GM12873 (cell line): Measurements from ENCODE around the gene OPCML.

Experiments used
- TF ChIP-seq, protein P1 (sequence below): IDR thresholded peaks from 2 replicates; pipeline ENCODE4 v1.5.1; 2012; ENCODE audit warnings: low read depth, mild to moderate bottlenecking, moderate library complexity, low read length, control low read depth; ENCODE audit not compliant: insufficient read depth; ENCODE audit errors: missing control alignments

The OPCML gene

DNA sequence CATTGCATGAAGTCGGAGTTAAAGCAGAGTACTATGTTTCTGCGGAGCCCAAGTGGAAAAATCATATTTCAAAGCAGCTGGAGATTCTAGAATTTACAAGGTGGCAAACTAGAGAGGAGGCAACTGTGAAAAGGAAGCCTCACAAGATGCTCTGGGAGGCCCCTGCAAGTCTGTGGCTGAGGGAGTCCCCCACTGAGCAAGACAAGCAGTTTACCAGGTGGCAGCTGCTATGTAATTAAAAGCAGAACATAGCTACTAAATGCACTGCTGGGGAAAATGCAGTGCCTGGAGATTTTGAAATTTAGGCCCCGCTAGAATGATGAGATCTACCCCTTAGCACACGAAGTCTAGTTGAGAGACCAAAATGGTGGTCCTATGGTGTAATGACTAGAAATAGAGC, 728.0 kb downstream of the OPCML start:
- TF ChIP-seq, protein P1, sequence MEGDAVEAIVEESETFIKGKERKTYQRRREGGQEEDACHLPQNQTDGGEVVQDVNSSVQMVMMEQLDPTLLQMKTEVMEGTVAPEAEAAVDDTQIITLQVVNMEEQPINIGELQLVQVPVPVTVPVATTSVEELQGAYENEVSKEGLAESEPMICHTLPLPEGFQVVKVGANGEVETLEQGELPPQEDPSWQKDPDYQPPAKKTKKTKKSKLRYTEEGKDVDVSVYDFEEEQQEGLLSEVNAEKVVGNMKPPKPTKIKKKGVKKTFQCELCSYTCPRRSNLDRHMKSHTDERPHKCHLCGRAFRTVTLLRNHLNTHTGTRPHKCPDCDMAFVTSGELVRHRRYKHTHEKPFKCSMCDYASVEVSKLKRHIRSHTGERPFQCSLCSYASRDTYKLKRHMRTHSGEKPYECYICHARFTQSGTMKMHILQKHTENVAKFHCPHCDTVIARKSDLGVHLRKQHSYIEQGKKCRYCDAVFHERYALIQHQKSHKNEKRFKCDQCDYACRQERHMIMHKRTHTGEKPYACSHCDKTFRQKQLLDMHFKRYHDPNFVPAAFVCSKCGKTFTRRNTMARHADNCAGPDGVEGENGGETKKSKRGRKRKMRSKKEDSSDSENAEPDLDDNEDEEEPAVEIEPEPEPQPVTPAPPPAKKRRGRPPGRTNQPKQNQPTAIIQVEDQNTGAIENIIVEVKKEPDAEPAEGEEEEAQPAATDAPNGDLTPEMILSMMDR, result no peak

DNA sequence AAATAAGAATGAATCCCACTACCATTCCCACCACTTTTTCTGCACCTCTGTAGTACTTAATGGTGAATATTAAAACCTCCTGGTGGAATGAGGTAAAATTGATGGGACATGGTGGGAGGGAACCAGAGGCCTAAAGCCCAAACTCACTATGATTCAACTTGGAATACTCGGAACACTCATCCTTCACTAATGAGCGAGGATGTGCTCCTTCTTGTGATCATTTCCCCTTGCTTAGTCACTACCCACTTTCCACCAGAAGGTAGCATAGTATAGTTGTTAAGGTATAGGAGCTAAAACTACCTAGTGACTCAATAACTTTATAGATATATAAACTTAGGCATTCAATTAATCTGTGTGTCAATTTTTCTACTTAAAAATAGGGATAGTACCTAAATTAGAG, 728.9 kb downstream of the OPCML start:
- TF ChIP-seq, protein P1, result no peak

DNA sequence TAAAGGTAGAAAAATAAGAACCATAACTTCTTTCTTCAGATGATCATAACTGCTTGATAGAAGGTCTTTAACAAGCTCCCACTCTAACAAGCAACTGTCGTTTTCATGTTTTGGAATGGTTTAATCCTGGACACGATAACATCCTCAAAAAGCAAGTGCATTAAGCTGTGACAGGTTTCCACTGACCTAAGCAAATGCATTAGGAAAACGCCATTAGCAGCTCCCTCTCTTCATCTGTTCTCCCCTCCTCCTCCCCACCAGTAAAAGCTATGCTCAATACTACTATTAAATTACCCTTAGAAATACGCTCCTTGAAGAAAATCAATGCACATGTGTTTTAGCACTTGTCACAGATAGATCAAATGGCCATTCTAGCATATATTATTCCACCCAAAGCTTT, 729.4 kb downstream of the OPCML start:
- TF ChIP-seq, protein P1, result no peak

DNA sequence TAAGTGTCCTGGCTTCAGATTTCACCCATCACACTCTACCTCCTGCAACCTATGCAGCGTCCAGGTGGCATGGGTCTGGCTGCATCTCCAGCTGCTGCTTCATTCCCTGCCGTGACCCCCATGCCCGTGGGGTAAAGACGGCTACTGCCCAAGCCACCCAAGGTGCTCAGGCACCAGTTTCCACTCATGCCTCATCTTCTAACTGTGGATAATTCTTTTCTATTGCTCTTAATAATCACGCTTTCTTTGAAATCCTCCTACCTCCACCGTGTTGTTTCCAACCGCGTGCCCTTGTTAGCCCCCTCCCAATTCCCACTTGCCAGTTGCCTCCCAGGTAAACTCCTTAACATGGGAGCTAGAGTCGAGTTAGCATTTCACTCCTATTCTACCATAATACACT, 738.5 kb downstream of the OPCML start:
- TF ChIP-seq, protein P1, result no peak

DNA sequence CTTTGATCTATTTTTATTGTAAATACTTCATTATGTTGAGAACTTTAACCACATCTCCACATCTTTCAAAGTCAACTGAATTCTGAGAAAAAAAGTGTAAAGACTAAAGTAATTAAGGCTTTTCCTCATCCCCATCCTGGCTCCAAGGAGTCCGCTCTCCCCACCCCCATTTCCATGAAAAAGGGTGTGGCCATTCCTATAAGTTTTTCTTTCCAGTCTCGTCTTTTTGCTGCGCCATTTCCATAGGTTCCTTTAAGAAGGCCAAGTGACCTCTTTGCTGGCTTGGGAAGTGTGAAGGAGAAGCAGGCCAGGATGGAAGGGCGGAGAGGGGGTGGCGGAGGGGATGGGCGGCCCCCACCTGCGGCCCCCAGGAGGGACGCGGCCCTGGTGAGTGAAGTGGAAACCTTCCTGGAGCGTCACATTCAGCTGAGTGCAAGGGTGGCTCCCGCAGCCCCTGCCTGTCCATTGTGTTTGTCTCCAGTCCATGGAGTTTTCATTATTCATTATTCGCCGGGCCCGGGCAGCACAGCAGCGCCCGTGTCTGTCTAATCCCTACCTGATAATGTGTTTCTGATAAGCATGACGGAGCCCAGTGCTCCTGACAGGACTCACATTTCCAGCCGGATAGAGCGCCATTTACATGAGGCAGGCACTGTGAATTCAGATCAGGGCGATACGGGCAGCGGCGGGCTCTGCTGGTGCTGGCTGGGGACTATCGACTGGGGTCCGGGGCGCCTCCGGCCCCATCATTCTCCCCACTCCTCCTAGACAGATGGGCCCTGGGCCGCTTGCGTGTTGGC, 739.8 kb downstream of the OPCML start:
- TF ChIP-seq, protein P1, result no peak

DNA sequence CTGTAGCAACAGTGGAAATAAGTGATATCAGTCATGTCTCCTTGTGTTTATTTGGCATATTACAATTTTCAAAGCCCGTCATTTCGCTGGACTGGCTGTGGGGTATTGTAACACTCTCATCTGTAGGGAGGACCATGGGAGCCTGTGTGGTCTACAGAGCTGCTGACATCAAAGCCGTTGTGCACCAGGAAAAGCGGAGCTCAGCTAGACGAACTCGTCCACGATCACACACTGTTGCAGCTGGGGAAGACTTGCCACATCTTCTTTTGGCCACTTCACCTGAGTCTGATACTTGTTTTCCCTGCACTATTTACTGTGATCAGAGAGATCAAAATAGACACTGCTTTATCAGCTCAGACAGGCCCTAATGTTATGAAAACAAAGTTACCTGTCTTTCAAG, 741.3 kb downstream of the OPCML start:
- TF ChIP-seq, protein P1, result no peak

DNA sequence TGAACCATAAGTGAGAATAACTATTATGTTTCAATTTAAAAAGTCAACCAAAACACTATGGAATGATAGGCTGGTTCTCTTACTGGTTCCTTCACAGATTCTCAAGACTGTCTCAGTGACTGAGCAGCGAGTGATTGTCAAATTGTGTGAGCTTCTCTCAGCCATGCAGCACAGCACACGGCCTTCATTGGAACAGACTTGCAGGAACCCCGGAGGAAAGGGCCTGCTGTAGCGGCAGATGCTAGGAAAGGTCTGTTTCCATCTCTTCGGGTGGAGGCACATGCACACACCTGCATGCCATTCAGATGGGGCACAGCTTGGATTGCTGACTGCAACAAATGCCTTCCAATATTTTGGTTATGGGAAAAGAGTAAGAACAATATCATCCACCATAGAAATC, 741.8 kb downstream of the OPCML start:
- TF ChIP-seq, protein P1, result no peak
